IPS DF 6.9 (cell line): Measurements from ENCODE around the gene TTLL8.
A peak's percentile ranks its signal among the peaks of the same experiment; 100 is the strongest.

Source experiments
- DNase-seq: peaks from one replicate; pipeline ENCODE4 v3.0.0-alpha.2; 2013; ENCODE audit warnings: low read depth, low spot score
- H3K27ac ChIP-seq: one replicate; pipeline ENCODE4 v1.5.1; 2013; ENCODE audit warnings: low read length, control low read depth
- H3K27me3 ChIP-seq: 2 replicates; pipeline ENCODE4 v1.6.1; 2013; ENCODE audit warnings: mild to moderate bottlenecking, low read length; ENCODE audit not compliant: control insufficient read depth, insufficient read depth
- H3K36me3 ChIP-seq: 2 replicates; pipeline ENCODE4 v1.6.1; 2013; ENCODE audit warnings: low read length; ENCODE audit not compliant: control insufficient read depth, insufficient read depth
- H3K4me1 ChIP-seq: 2 replicates; pipeline ENCODE4 v1.6.1; 2013; ENCODE audit warnings: low read length; ENCODE audit not compliant: control insufficient read depth, insufficient read depth
- H3K4me3 ChIP-seq: 2 replicates; pipeline ENCODE4 v1.5.1; 2013; ENCODE audit warnings: mild to moderate bottlenecking, low read length
- H3K9me3 ChIP-seq: 2 replicates; pipeline ENCODE4 v1.6.1; 2013; ENCODE audit warnings: low read length, inconsistent platforms; ENCODE audit not compliant: control insufficient read depth, insufficient read depth
- WGBS: extraction: QIAGEN DNeasy Blood & Tissue Kit; methylation state at CpG from one replicate; pipeline ENCODE4 v1.1.7; 2013; ENCODE audit warnings: mixed read lengths, missing lambda C conversion rate; ENCODE audit not compliant: insufficient read length, insufficient coverage; 5-methylcytosine and 5-hydroxymethylcytosine counted together

The TTLL8 gene

DNA sequence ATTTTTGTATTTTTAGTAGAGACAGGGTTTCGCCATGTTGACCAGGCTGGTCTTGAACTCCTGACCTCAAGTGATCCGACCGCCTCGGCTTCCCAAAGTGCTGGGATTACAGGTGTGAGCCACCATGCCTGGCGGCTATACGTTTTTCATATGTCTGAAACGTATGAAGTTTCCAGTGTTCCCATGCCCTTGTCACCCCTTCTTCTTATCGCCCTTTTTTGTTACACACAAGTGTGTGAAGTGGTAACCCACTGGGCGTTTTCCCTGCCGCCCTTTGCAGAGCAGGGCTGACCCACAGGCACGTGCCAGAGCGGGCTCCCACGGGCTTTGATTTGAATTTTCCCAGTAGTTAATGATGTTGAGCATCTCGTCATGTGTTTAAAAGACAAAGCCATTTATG lies 80.5 kb downstream of the TTLL8 start:
- Histone ChIP-seq H3K27ac (no peak overlapping the region), H3K36me3 (no peaks in the 10 kb centered on the region), H3K9me3 (no peaks in the 10 kb centered on the region), H3K4me1 (0 out of 2 replicates have a peak, but pooled peaks cover 3% of the 10 kb centered on the region), H3K27me3 (peaks cover 3% of the 10 kb centered on the region; the same call in 1 of the 2 replicates), H3K4me3 (no peak overlapping the region)
- DNase-seq: no peak
- no CpG with 5 or more reads among the region's 14 CpGs for WGBS

- no peaks in the 10 kb centered on the region for H3K9me3 ChIP-seq
- peaks cover 3% of the 10 kb centered on the region; the same call in 1 of the 2 replicates for H3K27me3 ChIP-seq
- no peak for DNase-seq
- no CpG with 5 or more reads among the region's 15 CpGs for WGBS
- no peak overlapping the region for H3K27ac ChIP-seq
- peaks cover 3% of the 10 kb centered on the region; the same call in 1 of the 2 replicates for H3K4me1 ChIP-seq
- no peak overlapping the region for H3K4me3 ChIP-seq
- no peaks in the 10 kb centered on the region for H3K36me3 ChIP-seq
These were observed 81.5 kb downstream of the TTLL8 start for GRCh38 chr22:49976439-49977175.

DNA sequence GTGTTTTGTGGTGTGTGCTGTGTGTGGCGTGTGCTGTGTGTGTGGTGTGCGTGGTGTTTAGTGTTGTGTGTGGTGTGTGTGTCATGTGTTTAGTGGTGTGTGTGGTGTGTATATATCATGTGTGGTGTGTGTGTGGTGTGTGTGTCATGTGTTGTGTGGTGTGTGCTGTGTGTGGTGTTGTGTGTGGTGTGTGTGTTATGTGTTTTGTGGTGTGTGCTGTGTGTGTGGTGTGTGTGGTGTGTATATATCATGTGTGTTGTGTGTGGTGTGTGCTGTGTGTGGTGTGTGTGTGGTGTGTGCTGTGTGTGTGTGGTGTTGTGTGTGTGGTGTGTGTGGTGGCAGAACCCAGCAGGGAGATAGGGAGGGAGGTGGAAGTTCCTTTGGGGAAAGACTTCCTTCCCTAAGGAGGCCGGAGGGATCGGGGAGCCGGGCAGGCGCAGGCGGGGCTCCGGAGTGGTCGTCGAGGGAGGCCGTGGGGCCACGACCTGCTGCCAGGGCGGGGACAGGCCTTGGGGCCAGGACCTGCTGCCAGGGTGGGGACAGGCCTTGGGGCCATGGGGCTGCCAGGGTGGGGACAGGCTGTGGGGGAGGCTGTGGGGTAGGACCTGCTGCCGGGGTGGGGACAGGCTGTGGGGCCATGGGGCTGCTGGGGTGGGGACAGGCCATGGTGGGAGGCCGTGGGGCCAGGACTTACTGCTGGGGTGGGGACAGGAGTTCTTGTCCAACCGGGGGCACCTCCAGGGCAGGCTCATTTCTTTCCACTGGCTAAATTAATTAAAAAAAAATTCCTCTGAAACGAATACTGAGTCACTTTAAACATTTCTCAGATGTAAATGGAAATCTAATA lies 82.3 kb downstream of the TTLL8 start:
- H3K4me1 ChIP-seq: peaks cover 3% of the 10 kb centered on the region; the same call in 1 of the 2 replicates
- no peaks in the 10 kb centered on the region for H3K36me3 ChIP-seq
- no peak overlapping the region for H3K27ac ChIP-seq
- no peaks in the 10 kb centered on the region for H3K9me3 ChIP-seq
- peaks cover 3% of the 10 kb centered on the region; the same call in 1 of the 2 replicates for H3K27me3 ChIP-seq
- no peak overlapping the region for H3K4me3 ChIP-seq
- 100% methylated on average over 2 of the region's 17 CpGs for WGBS
- no peak for DNase-seq

- Histone ChIP-seq H3K9me3 (no peaks in the 10 kb centered on the region), H3K27me3 (peaks cover 3% of the 10 kb centered on the region; the same call in 1 of the 2 replicates), H3K36me3 (no peaks in the 10 kb centered on the region), H3K4me3 (no peak overlapping the region), H3K27ac (no peak overlapping the region), H3K4me1 (peaks cover 5% of the 10 kb centered on the region)
- WGBS: 100% methylated on average over 5 of the region's 5 CpGs
- no peak for DNase-seq
These were observed 84.8 kb downstream of the TTLL8 start for GRCh38 chr22:49973018-49973961.

DNA sequence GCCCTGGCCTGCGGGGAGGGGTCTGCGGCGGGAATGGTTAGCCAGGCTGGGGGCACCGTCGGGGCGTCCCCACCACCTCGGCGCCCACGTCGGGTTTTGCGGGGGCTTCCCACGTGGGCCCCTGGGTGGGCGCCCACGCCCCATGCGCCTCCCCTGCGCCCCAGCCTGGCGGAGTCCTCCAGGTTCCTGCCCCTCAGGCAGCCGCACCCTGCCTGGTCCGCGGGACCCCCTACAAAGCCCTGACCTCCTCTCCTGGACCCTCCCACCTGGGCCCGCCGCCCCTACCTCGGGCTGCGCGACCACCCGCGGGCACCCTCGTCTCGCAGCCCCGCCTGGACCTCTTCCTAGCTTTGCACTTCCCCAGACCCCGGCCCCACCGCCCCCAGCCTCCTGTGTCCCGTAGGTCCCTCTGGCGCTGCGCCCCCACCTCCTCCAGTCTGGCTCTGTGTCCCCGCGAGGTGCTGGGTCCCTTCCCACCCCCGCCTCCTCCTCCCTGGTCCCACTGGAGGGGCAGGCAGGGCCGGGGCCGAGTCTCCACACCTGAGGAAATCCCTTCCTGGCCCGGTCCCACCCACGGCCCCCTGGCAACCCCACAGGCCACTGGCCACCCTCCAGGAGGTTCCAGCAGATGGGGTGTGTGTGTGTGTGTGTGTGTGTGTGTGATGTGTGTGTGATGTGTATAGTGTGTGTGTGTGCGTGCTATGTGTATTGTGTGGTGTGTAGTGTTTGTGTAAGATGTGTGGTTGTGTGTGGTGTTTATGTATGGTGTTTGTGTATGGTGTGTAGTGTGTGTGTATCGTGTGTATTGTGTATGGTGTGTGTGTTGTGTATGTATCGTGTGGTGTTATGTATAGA lies 85.7 kb downstream of the TTLL8 start:
- no peak for DNase-seq
- Histone ChIP-seq H3K27ac (no peak overlapping the region), H3K4me1 (peaks cover 5% of the 10 kb centered on the region), H3K9me3 (no peaks in the 10 kb centered on the region), H3K4me3 (no peak overlapping the region), H3K36me3 (no peaks in the 10 kb centered on the region), H3K27me3 (peaks cover 3% of the 10 kb centered on the region; the same call in 1 of the 2 replicates)
- 100% methylated on average over 3 of the region's 45 CpGs for WGBS

GRCh38 chr22:49971232-49972162 lies 86.6 kb downstream of the TTLL8 start:
- Histone ChIP-seq H3K27ac (no peak overlapping the region), H3K4me3 (peak overlapping the region; percentile 39; the same call in 1 of the 2 replicates), H3K27me3 (peaks cover 3% of the 10 kb centered on the region; the same call in 1 of the 2 replicates), H3K9me3 (no peaks in the 10 kb centered on the region), H3K4me1 (peaks cover 5% of the 10 kb centered on the region), H3K36me3 (no peaks in the 10 kb centered on the region)
- no CpG with 5 or more reads among the region's 81 CpGs for WGBS
- DNase-seq: no peak

DNA sequence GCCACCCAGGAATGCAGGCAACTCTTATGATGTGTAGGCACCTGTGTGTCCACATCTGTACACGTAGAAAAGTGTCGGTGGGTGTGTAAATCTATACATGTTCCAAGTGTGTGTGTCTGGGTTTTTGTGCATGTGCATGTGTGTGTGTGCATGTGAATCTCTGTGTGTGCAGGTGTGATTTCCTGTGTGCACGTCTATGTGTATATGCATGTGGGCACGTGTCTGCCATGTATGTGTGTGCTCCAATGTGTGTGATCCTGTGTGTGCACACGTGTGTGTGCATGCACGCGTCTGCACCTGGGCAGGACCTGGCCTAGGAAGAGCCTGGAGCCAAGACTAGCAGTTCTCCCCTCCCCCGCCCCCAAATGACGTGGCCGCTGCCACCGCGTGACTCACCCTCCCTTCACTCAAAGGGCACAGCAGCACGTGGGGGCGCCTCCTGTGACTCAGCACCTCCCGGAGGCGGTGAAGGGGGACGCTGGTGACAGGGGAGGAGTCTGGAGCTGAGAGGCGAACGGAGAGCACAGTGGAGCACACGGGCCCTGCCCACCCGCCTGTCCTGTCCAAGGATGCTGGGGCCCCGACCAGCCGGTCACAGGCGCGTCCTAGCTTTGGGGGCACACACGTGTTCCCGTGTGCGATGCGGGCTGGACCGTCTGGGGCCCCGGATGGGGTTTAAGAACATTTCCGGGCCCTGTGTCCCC lies 87.4 kb downstream of the TTLL8 start:
- no CpG with 5 or more reads among the region's 32 CpGs for WGBS
- peak overlapping the region; percentile 39; the same call in 1 of the 2 replicates for H3K4me3 ChIP-seq
- peaks cover 5% of the 10 kb centered on the region for H3K4me1 ChIP-seq
- H3K36me3 ChIP-seq: no peaks in the 10 kb centered on the region
- no peak overlapping the region for H3K27ac ChIP-seq
- no peak for DNase-seq
- peaks cover 3% of the 10 kb centered on the region; the same call in 1 of the 2 replicates for H3K27me3 ChIP-seq
- no peaks in the 10 kb centered on the region for H3K9me3 ChIP-seq

DNA sequence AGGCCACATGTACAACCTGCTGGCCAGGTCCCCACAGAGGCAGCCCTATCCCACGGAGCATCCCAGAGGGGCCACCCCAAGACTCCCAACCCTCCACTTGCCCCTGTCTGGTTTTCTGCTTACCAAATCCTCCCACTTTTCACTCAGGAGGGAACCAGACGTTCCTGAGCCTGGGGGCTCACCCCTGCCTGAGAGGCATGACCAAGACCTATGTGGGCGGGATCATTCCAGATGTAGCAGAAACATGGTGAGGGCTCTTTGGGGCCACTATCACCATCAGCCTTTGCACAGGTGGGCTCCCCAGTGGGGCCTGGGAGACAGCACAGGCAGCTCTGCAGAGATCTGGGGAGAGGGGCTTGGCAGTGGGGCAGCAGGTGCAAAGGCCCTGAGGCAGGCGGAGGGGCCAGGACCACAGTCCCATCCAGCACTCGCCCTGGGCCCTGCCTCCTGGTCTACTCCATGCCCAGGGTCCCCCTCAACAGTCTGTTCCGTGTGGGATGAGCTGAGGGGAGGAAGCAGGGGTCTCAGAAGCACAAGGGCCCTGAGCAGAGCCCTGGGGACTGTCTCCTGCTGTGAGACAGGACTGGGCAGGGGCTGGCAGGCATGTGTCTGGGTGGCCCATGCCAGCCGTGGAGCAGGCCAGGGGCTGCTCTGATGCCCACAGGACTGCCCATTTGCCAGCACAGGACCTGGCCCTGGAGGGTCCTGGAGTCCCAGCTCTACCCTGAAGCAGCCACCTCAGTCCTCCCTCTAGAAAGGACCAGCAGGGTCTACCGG lies 88.2 kb downstream of the TTLL8 start:
- H3K27ac ChIP-seq: no peak overlapping the region
- no peaks in the 10 kb centered on the region for H3K9me3 ChIP-seq
- H3K27me3 ChIP-seq: peaks cover 3% of the 10 kb centered on the region; the same call in 1 of the 2 replicates
- no peak overlapping the region for H3K4me3 ChIP-seq
- DNase-seq: no peak
- no CpG with 5 or more reads among the region's 8 CpGs for WGBS
- H3K4me1 ChIP-seq: peaks cover 2% of the 10 kb centered on the region
- H3K36me3 ChIP-seq: no peaks in the 10 kb centered on the region
